WTC11 (cell line): ENCODE results near the gene LMAN2. TPM values are rescaled to one million over a fixed set of nuclear protein-coding genes. Genes with fewer than 3 reads are reported as not detected.

Experiments
- AFF4 ChIP-seq: sonication (generic); formaldehyde crosslinking; IDR thresholded peaks from 2 replicates; pipeline ENCODE4 v1.8.1; 2023; ENCODE audit warnings: mild to moderate bottlenecking, missing genetic modification reagents, borderline replicate concordance
- AR ChIP-seq: fragments of 250-450 bp; sonication (Bioruptor Pico); IDR thresholded peaks from 2 replicates; pipeline ENCODE4 v1.9.0; 2021; ENCODE audit warnings: mild to moderate bottlenecking
- ATF3 ChIP-seq: sonication (generic); formaldehyde crosslinking; conservative IDR thresholded peaks from 2 replicates; pipeline ENCODE4 v1.8.1; 2022; ENCODE audit warnings: mild to moderate bottlenecking, missing genetic modification reagents
- CBFB ChIP-seq: sonication (generic); formaldehyde crosslinking; IDR thresholded peaks from 2 replicates; pipeline ENCODE4 v1.8.1; 2022; ENCODE audit warnings: mild to moderate bottlenecking, low read depth, missing genetic modification reagents
- CDX4 ChIP-seq: fragments of 250-450 bp; sonication (Bioruptor Pico); IDR thresholded peaks from 2 replicates; pipeline ENCODE4 v1.9.0; 2021; ENCODE audit warnings: moderate library complexity, mild to moderate bottlenecking, inconsistent platforms, borderline replicate concordance
- CTCF ChIP-seq: fragments of 200-600 bp; IDR thresholded peaks from 2 replicates; pipeline ENCODE4 v1.8.0; 2022; ENCODE audit warnings: antibody characterized with exemption
- FOXJ3 ChIP-seq: sonication (generic); formaldehyde crosslinking; IDR thresholded peaks from 2 replicates; pipeline ENCODE4 v1.9.0; 2021; ENCODE audit warnings: missing genetic modification reagents, mild to moderate bottlenecking, borderline replicate concordance
- HMGA2 ChIP-seq: fragments of 250-450 bp; sonication (Bioruptor Pico); IDR thresholded peaks from 2 replicates; pipeline ENCODE4 v1.4.0; 2021; ENCODE audit warnings: mild to moderate bottlenecking, moderate library complexity
- JUN ChIP-seq: sonication (generic); formaldehyde crosslinking; IDR thresholded peaks from 2 replicates; pipeline ENCODE4 v1.8.0; 2023; ENCODE audit warnings: mild to moderate bottlenecking, missing genetic modification reagents
- NFYB ChIP-seq: sonication (generic); formaldehyde crosslinking; conservative IDR thresholded peaks from 2 replicates; pipeline ENCODE4 v1.8.0; 2022; ENCODE audit warnings: low read depth, missing genetic modification reagents
- PRDM15 ChIP-seq: sonication (generic); formaldehyde crosslinking; IDR thresholded peaks from 2 replicates; pipeline ENCODE4 v1.8.0; 2022; ENCODE audit warnings: missing genetic modification reagents
- ZBTB21 ChIP-seq: sonication (generic); formaldehyde crosslinking; IDR thresholded peaks from 2 replicates; pipeline ENCODE4 v1.8.1; 2023; ENCODE audit warnings: mild to moderate bottlenecking, missing genetic modification reagents, borderline replicate concordance
- ZMAT4 ChIP-seq: fragments of 250-450 bp; sonication (Bioruptor Pico); IDR thresholded peaks from 2 replicates; pipeline ENCODE4 v1.9.0; 2021; ENCODE audit warnings: mild to moderate bottlenecking
- ZNF138 ChIP-seq: sonication (generic); formaldehyde crosslinking; conservative IDR thresholded peaks from 2 replicates; pipeline ENCODE4 v1.8.1; 2022; ENCODE audit warnings: mild to moderate bottlenecking, moderate library complexity, missing genetic modification reagents
- ZNF423 ChIP-seq: fragments of 250-450 bp; sonication (Bioruptor Pico); IDR thresholded peaks from 2 replicates; pipeline ENCODE4 v2.1.2; 2022; ENCODE audit warnings: mild to moderate bottlenecking, moderate library complexity
- ZNF532 ChIP-seq: fragments of 250-450 bp; sonication (Bioruptor Pico); IDR thresholded peaks from 2 replicates; pipeline ENCODE4 v1.9.0; 2021; ENCODE audit warnings: mild to moderate bottlenecking, borderline replicate concordance
- total RNA-seq: library from RNA; stranded (reverse); gene quantifications from 3 replicates; pipeline ENCODE4 v1.2.3, GENCODE V29; 2021

The LMAN2 gene
- total RNA-seq, 1 experiment from 2014 or later, result 162 TPM

GRCh38 chr5:177309351-177310191, 41.9 kb downstream of the LMAN2 start (continued):
- TF ChIP-seq CDX4 (no peak), NFYB (CRISPR knock-in tag) (no peak), ZNF423 (CRISPR knock-in tag) (no peak), ZBTB21 (CRISPR knock-in tag) (no peak), CTCF (peak; percentile 88), PRDM15 (CRISPR knock-in tag) (no peak), ATF3 (CRISPR knock-in tag) (no peak), ZNF532 (CRISPR knock-in tag) (no peak), AFF4 (CRISPR knock-in tag) (no peak), FOXJ3 (CRISPR knock-in tag) (no peak), CBFB (CRISPR knock-in tag) (no peak), HMGA2 (CRISPR knock-in tag) (no peak), ZMAT4 (CRISPR knock-in tag) (no peak), JUN (CRISPR knock-in tag) (no peak), ZNF138 (CRISPR knock-in tag) (no peak), AR (no peak)
